IPS DF 19.7 (cell line): ENCODE measurements around the gene TMEM88.

Source experiments
- DNase-seq: peaks from one replicate; pipeline ENCODE4 v3.0.0-alpha.2; 2013; ENCODE audit warnings: low read depth, low spot score

TMEM88 gene

DNA sequence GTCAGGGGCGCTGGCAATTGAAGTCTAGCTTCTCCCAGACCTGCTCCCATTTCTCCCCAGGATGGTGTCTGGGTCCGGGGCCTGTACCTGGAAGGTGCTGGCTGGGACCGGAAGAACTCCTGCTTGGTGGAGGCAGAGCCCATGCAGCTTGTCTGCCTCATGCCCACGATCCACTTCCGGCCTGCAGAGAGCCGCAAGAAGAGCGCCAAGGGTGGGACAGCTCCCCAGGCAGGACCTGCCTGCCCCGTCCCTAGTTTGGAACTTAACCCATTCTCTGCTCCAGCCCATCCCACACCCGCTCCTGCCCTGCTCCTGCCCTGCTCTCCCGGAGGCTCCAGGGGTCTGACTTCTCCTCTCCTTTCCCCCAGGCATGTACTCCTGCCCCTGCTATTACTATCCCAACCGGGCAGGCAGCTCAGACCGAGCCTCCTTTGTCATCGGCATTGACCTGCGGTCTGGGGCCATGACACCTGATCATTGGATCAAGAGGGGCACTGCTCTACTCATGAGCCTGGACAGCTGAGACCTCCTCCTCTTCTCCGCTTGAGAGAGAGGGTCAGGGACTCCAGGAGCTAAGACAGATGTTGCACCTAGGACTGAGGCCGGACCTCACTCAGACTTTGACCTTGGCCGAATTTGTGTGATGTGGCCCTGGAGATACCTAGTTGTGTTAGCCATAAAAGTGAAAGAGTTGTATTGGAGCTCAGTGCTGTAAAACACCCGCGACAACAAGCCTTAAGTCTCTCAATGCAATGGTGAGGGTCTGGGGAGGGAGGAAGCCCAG is 21.7 kb upstream of the TMEM88 start:
- DNase-seq = no peak

DNA sequence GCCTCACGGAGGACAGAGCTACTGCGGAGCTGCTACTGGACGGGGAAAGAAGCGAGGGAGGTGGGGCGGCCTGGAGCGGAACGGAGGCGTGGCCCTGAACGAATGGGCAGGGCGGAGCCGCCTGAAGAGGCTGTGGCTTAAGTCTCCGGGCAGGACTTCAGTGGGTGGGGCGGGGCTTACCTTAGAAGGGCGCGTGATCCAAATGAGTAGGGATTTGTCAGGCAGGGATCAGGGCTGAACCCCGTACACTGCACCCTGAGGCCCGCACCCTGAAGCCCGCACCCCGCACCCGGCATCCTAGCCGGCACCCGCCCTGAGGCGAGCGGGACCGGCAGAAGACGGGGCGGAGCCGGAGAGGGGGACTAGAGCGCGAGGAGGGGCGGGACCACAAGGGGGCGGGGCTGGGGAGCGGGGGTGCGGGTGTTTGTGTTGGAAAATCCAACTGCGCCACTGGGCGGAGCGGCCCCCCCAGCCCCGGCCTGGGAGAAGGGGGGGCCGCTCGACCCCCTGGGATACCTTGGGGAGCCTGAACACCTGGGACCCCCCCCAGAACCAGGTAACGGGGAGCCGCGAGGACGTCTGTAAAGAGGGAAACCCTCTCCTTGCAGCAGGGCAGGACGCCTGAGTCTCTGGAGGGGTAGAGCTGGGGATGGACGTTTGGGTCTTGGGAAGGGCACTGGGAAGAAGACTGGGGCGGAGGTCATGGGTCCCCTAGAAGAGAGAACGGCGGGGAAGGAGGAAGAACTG is 20.9 kb upstream of the TMEM88 start, which contains the start of gene KDM6B:
KDM6B (plus strand) TSS at position 423 of the 747 bp plus-strand sequence. CDS start 11,338 bp downstream, outside the sequence.
- no peak for DNase-seq

DNA sequence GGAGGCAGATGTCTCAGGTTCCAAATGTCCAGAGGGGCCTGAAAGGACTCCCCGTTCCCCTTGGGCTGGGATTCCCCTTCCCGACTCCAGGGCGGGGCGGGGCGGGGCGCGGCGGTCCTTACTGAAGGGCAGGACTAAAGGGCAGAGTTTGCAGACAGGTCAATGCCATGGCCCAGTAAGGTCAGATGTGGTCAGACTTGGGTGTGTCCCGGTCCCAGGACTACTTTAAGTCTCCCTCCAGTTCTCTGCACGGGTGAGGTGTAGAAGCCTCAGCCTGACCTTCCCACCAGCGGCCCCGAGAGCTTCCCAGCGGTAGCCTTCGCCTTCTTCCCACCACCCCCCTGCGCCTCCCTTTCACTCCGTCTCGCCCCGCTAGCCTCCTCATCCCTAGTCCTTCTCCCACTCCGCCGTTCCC is 20.3 kb upstream of the TMEM88 start:
- DNase-seq = no peak

DNA sequence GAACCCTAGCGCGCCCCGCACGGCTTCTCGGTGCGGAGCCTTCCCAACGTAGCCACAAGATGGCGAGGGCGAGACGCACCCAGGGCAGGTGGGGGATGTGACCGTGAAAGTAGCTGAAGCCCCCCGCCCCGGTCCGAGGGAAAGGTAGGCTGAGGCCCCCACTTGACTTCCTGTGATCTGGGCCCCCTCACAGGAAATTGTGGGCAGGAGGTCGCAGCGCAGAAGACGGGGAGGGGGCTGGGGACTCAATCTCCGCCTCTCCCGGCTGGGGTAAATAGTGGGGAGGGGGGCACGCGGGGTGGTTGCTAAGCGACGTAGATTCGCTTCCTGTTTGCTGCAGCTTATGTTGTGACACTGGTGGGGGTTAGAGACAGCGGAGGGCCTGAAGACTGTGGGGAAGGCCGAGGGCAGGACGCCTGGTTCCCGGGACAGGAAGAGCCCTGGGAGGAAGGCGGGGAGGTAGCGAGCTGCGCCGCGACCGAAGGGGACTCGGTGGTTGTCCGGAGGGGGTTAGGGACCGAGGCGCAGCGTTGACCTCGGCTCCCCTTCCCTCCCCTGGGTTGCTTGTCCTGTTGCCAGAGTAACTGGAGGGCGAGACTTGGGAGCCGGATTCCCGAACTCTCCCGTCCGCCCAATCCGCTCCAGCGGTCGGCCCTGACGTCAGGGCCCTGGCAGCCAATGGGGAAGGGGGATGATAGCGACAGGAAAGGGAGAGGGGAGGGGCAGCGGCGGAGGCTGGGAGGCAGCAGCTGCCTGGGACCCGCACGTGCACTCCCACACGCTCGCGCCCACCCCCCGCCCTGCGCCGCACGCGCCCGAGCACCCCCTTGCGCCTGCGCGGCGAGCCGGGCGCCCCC is 19.7 kb upstream of the TMEM88 start:
- DNase-seq = peak; percentile 93

DNA sequence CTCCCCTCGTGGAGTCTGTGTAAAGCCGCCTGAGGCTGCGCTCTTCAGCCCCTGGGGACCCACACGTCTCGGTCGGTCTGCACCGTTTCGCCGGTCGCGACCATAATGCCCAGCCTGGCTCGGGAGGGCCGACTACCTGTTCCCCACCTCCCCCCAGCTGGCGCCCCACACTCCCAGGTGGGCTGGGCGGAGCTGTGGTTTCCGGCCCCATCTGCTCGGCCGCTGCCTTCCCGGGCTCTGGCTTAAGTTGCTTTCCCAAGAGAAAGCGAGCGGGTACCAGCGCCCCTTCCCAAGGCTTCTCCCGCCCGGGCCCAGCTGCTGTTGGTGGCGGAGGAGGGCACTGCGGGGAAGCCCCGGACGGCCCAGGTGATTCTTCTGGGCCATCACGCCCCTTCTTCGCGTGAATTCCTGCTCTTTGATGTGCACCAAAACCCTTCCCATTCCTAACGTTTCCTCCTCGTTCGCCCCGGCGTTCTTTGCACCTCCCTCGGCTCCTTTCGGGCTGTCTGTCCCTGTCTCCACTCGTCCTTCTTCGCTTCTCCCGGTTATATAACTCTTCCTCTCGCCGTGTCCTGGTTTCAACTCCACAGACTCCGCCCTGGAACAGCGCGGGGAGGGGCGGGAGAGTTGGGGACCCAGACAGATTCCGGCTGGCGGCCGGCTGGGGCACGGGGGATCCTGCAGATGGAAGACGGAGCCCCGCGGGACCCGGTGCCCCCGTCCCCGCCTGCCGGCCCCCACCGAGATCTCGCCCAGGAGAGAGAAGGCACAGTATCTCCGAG is 18.9 kb upstream of the TMEM88 start:
- no peak for DNase-seq

DNA sequence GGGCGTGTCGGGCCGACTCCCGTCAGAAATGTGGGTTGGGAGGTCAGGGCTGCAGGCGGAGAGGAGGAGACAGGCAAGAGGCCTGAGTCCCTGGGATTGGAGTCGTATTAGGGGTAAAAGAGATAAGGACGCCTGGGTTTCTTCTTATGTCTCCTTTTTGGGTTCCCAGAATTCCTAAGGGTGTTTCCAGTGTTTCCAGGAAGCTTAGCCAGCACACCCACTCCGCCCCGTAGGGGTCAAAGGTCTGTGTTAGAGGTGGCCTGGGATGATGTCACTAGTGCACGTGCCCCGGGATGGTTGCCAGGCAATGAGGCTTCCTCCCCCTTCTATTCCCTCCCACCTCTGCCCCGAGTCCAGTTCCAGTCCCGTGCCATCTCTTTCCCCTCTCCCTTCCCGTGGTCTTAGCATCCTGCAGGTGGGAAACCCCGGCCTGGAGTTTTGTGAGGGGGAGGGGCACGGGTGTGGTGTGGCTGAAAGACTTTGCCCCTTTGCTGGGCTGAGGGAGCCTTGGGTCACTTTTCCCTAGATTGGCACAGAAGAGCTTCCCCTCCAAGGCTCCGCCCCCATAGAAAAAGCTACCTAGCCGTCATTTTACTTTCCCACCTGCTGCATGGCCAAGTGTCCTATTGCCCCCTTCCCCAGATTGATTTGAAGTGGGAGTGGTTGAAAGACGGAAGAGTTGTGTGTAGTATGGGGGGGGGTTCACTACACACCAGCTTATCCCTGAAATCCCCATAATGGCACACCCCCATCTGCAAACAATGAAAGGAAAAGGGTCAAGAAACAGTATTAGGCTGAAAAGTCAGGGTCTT is 18.1 kb upstream of the TMEM88 start:
- peak; percentile 95 for DNase-seq

DNA sequence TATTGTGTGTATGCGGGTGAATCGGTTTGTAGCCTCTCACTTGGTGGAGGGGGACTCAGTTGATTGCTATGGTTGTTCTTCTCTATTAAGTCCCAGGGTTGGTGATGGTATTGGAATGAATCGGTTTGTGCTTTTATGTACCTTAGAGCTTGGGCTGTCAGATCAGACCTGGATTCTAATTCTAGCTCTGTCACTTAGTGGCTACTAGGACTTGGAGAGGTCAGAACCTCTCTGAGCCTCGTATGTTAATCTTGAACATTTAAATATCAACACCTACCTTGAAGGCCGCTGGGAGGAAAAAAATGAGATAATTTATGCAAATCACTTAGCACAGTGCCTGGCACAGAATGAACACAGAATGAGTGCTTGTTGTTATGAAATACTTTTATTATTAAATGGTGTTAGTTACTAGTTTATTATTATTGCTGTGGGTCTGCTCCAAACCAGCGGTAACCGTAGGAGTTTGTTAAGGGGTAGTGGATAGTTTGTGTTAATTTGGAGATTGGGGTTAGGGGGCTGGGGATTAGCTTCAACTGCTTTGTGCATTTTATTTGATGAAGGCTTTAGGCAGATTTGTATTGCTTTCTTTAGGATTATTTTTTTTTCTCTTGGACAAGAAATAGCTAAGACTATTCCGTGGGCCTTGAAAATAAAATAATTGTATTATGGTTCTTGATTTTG is 17.3 kb upstream of the TMEM88 start:
- DNase-seq = no peak

DNA sequence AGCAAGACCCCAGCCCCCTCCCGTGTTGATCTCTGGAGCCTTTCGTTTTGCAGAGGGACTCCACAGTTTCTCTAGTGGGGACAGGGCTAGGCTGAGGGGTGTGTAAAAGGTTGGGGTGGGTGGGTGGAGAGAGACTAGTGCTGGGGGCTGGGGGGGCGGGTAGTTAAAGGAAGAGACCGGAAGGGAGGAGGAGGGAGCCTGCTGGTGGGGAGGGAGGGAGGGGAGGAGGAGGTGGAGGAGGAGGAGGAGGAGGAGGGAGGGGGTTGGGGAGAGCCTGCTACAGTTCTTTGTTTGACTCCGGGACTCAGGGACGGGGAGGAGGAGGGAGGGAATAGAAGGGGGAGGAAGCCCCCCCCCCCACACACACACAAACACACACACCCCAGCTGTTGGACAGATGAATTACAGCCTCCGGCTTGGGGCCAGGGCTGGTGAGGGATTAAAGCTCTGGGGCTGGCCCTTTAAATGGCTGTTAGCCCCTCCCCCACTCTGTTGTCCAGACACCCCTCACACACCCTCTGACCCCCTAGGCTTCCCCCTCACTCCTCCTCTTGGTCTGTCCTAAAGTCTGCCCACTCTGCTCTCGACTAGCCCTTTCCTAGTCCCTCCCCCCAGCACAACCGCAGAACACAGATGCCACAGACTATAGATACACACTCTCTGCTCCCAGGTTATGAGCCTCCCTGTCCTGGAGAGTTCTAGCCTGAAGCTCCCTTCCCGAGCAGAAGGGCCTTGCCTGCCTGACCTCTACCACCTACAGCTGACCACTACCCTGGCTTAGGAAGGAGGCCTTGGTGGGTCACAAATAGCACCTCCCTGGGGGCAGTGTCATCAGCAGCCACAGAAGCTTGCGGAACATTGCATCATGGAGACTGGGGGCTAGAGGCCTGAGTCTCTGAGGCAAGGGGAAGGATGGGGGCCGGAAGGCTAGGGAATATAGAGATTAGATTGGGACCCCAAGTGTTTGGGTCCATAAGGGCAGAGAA is 16.5 kb upstream of the TMEM88 start:
- DNase-seq = no peak

DNA sequence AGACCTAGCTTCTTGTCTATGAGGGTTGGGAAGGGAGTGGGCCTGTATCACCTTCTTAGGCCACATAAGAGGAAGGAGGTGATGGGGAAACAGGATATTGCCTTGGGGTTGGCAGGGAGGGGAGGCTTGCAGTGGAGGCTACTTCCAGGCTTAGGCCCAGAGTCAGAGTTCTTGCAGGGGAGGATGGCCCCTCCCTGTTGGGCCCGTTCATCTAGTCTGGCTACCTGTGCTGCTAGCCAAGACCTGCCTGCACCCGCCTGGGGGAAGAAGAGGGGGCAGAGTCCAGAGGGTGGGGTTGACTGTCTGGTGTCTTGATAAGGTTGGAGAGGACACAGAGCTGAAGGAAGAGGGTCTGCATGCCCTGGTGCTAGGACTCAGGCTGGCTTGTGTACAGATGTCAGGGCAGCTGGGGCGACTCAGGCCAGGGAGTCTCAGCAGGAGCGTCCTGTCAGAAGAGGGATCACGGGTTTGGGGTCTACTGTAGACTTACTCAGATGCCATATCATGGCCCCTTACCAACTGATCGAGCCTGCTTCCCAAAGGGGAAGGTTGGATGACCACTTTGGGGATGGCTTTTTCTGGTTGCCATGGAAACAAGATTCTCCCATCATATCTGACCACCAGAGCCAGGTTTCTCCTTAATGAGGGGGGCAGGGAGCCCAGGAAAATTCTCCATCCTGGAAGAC is 15.5 kb upstream of the TMEM88 start:
- DNase-seq = no peak

DNA sequence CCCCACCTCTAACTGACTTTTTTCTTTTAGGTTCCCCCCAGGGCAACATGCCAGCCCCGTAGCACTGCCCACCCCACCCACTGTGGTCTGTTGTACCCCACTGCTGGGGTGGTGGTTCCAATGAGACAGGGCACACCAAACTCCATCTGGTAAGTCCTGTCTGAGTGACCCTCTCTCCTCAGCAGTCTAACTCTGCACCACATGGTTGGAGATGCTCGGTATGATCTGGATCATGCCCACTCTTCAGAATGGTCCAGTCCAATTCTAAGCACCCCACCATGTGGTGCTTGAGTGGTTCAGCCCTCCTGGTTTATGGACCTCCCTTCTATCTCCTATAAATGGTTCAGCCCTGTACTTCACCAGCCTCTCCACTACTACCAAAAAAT is 15.0 kb upstream of the TMEM88 start:
- DNase-seq = no peak

DNA sequence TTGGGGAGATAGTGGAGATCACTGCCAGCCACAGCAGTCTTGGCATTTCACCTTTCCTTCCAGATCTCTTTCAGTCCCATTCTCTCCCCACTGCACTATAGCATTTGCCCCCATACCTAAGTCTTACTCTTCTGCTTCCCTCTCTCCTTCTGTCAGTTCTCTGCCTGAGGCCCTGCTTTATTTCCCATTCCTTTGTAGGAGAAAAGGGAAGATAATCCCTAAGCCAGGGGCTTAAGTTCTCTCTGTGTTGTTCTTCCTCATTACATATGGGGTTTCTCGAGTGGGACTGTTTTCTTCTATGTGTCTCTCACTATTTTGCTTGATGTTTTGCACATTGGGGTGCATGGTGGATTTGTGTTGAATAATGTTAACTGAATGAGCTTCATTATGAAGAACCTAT is 14.4 kb upstream of the TMEM88 start:
- no peak for DNase-seq

DNA sequence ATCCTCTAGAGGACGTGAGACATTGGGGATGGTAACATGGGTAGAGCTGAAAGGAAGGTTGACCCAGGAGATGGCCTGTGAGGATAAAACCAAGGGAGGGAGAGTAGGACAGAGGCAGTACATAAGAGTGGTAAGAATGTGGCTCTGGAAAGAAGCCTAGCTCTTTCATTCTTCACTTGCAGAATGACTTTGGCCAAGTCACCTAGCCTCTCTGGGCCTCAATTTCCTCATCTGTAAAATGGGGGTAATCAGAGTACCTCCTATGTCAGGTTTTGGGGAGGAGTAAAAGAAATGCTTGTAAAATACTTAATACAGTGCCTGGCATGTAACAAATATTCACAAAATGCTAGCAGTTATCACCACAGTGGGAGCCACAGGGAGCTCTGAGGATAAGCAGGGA is 14.0 kb upstream of the TMEM88 start:
- DNase-seq = no peak

DNA sequence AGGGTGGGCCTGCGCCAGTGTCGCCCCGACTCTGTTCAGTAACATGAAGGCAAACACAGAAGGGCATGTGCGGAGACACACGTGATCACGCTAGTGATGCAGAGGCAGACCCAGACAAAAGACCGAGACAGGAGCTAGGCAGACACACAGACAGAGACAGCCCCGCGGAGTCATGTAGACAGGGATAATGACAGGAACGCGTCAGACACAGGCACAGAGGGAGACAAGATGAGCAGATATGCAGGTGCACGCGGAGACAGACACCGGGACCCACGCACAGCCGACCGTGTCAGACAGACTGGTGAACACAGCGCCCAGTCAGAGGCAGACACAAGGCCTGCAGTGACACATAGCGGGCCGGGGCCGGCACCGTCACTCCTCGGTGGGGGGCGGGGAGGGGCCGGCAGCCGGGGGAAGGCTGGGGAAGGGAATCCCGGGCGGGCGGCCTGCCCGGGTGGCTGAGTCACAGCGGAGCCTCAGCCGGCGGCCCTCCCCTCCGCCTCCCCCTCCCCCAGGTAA is 13.4 kb upstream of the TMEM88 start:
- no peak for DNase-seq

DNA sequence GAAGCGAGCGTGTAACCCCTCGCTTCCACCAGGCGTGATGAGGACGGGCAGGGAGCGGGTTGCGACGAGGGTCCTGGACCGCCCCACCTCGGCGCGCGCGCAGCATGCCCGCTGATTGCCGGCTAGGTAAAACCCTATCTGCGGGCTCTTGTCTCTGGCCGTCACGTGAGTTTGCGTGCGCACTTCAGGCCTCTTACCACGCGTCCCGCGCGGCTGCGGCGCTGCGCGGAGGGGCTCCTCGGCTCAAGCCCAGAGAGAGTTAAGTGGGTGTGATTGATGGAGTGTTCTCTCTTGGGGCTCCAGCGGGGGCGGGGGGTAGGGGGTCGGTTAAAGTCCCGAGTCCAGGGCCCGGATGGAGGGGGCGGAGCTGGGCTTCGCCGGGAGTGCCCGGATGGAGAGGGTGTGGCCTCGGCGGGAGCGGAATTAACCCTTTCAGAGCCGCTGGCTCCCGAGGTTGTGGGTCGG is 12.9 kb upstream of the TMEM88 start:
- DNase-seq = no peak

DNA sequence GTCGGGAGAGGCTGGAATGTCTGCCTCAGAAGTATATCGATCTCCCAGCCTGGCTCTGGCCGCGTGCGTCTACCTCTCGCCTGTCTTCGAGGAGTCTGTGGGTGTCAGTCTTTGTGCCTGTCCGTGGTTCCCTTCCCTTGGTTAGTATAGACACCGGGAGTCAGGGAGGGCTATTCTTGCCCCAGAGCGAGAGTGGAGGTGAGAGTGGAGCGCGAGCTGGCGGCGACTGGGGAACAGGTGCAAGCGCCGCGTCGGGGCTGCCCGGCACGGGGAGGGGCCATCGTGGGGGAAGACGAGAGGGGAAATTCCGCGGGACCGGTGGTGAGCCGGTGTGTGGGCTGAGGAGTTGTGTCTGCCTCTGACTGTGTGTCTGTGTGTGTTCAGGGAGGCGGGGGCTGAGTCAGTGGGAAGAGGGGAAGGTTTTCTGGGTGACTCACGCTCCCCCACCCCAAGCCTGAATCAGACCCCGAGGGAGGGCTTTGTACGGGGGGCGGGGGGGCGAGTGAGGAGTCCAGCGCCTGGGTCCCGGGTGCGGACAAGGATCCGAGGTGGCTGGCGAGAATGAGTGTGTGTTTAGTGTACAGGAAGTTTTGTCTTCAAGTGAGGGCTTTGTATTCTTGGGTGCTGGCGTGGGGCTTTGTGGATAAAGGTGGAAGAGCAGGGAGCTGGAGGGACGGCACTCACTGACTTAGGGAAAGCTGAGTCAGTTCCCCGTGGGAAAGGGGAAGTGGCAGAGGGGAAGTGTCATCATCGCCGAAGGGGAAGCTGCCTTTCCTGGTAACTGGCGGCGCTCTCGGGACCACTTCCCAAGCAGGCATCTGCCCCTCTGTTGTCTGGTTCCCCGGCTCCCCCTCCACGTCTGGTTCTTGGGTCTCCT is 12.2 kb upstream of the TMEM88 start:
- no peak for DNase-seq

DNA sequence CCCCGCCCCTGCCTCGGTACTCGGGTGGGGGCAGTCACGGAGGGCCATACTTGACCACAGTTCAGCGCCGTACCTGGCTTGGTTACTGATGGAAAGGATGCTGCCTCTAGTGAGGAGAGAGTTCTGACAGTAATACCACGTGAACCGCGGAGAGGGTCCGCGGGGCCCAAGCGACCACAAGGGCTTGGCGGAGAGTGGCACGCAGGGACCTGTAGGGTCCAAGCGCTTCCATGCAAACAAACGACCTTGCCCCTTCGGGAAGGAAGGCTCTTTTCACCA is 11.7 kb upstream of the TMEM88 start:
- no peak for DNase-seq
